HG02642 (cell line): ENCODE results near the gene FAM3C.
A peak's percentile ranks its signal among the peaks of the same experiment; 100 is the strongest.

Source experiments
- ATAC-seq: cut with Tn5 transposase; IDR thresholded peaks from one replicate; pipeline ENCODE4 v1.9.1; 2021; ENCODE audit warnings: mild to moderate bottlenecking; ENCODE audit not compliant: unreplicated experiment, poor library complexity

Gene FAM3C

GRCh38 chr7:121411597-121411979, 15.5 kb upstream of the FAM3C start:
- no peak for ATAC-seq

- peak; percentile 89 for ATAC-seq
Measured at GRCh38 chr7:121410829-121411596, 14.9 kb upstream of the FAM3C start.

- ATAC-seq: no peak
Measured at GRCh38 chr7:121406944-121407343, 10.8 kb upstream of the FAM3C start.

GRCh38 chr7:121406461-121406860, 10.4 kb upstream of the FAM3C start:
- no peak for ATAC-seq

GRCh38 chr7:121404348-121404747, 8.2 kb upstream of the FAM3C start:
- no peak for ATAC-seq

GRCh38 chr7:121402701-121403100, 6.6 kb upstream of the FAM3C start:
- no peak for ATAC-seq

- ATAC-seq: no peak
Measured at GRCh38 chr7:121401896-121402295, 5.8 kb upstream of the FAM3C start.

GRCh38 chr7:121398246-121398645, 2.1 kb upstream of the FAM3C start:
- ATAC-seq: no peak

GRCh38 chr7:121397822-121398221, 1.7 kb upstream of the FAM3C start:
- ATAC-seq: no peak

GRCh38 chr7:121397361-121397760, 1.3 kb upstream of the FAM3C start:
- no peak for ATAC-seq

- peak; percentile 52 for ATAC-seq
Measured at GRCh38 chr7:121395494-121395960, 581 bp downstream of the FAM3C start.

GRCh38 chr7:121394709-121395140, 1.4 kb downstream of the FAM3C start:
- no peak for ATAC-seq

GRCh38 chr7:121393005-121393366, 3.1 kb downstream of the FAM3C start:
- no peak for ATAC-seq

- no peak for ATAC-seq
Measured at GRCh38 chr7:121392277-121393004, 3.7 kb downstream of the FAM3C start.

- ATAC-seq: no peak
Measured at GRCh38 chr7:121391686-121392085, 4.4 kb downstream of the FAM3C start.

- no peak for ATAC-seq
Measured at GRCh38 chr7:121390617-121391016, 5.5 kb downstream of the FAM3C start.

- ATAC-seq: no peak
Measured at GRCh38 chr7:121390109-121390508, 6.0 kb downstream of the FAM3C start.

- ATAC-seq: peak; percentile 18
Measured at GRCh38 chr7:121388950-121389349, 7.2 kb downstream of the FAM3C start.

- ATAC-seq: peak; percentile 95
Measured at GRCh38 chr7:121385800-121386179, 10.3 kb downstream of the FAM3C start.

- ATAC-seq: peak; percentile 6
Measured at GRCh38 chr7:121385056-121385799, 10.9 kb downstream of the FAM3C start.

GRCh38 chr7:121384265-121384664, 11.8 kb downstream of the FAM3C start:
- ATAC-seq: no peak
